ENCODE data around the gene NPEPPS.

Gene NPEPPS

DNA sequence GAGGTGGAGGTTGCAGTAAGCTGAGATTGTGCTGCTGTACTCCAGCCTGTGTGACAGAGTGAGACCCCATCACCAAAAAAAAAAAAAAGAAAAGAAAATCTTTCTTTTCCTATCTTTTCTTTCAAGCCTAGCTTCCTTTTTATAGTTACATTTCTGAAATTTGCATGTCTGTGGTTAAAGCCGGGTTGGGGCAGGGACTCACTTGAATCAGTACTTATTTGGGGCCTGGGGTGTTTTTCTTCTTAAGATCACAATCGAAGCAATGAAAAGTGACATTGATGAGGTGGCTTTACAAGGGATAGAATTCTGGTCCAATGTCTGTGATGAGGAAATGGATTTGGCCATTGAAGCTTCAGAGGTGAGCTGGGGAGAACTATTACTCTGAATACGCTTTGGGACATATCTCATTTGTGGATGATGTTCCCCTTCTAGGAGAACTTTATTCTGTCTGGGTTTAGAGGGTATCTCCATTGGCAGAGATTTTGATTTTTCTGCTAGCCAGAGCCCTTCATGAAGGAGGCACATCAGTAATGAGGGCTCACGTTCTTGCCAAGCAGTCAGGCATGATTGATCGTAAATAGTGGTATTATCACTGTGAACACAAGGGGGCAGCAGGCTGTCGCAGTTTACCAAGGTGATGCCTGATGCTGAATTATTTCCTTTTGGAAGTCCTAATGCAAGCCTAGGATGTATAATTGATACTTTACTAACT, 133.2 kb downstream of the NPEPPS start:
- DNase-seq (ENCODE audit: low read depth in 3 of 3) = peak; percentile 20 to 51 (median 39)

DNA sequence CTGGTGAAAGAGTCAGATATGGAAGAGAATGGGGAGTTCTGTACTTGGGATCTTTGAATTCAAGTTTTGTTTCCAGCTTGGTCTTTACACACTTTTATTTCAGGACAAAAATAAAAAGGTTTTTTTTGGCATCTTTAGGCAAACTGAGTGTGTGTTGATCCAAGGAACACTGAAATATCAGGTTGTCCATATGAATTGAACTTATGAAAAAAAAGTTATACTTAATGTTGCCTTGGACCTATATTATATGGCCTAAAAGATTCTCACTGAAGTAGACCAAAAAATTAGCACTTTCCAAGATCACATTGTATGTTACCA, 133.7 kb downstream of the NPEPPS start:
- DNase-seq (ENCODE audit: low read depth in 3 of 3) = no peak

DNA sequence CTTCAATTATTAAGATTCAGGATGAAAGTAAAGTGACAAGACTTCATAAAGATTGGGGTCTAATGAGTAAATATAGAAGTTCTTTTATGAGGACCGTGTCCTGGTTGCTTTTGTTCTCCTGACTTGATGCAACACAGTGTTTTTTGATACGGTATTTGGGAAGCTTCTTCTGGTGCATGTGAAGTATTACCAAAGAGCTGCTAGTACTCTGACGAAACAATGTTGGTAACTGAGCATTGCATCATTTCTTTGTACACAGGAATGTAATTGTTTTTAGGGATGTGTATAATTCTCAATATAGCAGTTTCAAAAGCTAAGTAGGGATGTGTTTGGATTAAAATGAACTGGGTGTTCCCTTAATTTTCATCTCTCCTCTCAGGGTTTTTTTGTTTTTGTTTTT, 134.7 kb downstream of the NPEPPS start:
- no peak for DNase-seq (ENCODE audit: low read depth in 3 of 3)

DNA sequence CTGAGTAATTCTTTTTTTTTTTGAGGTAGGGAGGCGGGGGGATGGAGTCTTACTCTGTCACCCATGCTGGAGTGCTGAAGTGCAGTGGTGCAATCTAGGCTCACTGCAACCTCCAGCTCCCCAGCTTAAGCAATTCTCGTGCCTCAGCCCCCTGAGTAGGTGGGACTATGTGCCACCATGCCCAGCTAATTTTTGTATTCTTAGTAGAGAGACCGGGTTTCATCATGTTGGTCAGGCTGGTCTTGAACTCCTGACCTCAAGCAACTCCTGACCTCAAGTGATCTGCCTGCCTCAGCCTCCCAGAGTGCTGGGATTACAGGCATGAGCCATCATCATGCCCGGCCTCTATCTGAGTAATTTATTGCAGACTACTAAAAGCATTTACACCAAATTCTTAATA, 138.2 kb downstream of the NPEPPS start:
- no peak for DNase-seq (ENCODE audit: low read depth in 3 of 3)

DNA sequence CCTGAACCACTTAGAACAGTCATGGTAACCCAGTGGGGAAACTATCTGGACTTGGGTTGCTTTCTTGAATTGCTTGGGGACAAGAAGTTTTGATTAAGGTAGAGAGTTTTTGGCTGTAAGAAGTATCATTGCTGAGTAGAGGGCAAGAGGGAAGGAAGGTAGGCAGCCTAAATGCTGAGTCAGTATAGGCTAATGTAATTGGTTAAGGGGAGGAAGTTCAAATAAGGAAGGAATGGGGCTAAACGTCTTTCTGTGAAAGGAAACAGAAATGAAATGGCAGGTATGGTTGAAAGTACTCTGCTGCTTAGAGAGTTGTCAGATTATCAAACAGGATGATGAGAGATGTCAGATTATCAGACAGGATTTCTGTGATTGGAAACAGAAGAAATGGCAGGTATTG, 139.2 kb downstream of the NPEPPS start:
- DNase-seq (ENCODE audit: low read depth in 3 of 3) = no peak

Measured in stimulated activated CD4-positive, alpha-beta T cell treated with anti-CD3 and anti-CD28 coated beads, TNF-alpha, amount 100 ng/mL, for 24 hours (primary cell).